Fibroblast of skin of abdomen (primary cell): ENCODE results near the gene TSPAN31.

Source experiments
- DNase-seq: peaks from one replicate; pipeline ENCODE4 v3.0.0-alpha.2; 2013

The TSPAN31 gene

DNA sequence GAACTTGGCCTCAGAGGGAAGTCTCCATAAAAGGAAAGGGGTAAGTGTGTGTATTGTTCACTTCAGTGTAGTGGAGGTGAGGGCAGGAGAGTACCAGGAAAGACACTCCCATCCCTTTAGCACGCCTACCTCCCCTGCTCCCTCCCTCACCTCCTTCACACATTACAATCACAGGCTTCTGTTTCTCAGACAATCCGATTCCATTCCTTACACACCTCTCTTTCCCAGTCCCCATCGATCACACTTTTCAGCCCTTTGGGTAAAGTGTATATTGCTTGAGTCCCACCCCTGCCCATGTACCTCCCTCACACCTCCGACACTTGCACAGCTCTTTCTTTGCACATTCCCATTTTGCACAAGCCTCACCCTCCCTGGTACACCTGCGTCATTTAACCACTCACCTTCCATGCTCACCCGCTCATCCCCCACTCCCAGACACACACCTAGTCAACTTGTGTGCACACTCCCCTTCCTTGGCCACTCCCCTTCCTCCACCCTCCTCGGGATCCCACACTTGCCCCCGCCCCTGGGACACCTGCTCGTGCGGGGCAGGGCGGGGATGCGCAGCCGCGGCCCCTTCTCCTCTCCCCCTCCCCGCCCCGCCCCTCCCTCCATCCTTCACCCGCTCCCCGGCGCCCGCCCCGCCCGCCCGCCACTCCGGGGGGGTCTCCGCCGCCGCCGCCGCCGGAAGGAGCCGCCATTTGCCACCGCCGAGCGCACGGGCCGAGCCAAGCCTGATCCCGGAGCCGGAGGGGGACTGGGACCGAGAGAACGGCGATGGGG, 9.8 kb downstream of the TSPAN31 start, which contains the start of gene MARCHF9:
Gene MARCHF9, plus strand, starts transcription at position 693 of the 783 bp plus-strand sequence. CDS start 426 bp downstream, outside the sequence.
- DNase-seq = no peak

DNA sequence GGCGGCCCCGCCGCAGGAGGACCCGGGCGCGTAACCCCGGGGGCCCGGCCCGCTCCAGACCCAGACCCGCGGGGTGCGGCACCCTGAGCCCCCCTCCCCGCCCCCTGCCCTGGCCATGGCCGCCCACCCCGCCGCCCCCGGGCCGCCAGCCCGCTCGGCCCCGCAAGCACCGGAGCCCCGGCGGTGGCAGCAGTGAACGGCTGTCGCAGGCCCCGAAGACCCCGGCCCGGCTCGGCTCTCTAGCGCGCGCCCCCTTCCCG, 10.3 kb downstream of the TSPAN31 start:
- DNase-seq = no peak

DNA sequence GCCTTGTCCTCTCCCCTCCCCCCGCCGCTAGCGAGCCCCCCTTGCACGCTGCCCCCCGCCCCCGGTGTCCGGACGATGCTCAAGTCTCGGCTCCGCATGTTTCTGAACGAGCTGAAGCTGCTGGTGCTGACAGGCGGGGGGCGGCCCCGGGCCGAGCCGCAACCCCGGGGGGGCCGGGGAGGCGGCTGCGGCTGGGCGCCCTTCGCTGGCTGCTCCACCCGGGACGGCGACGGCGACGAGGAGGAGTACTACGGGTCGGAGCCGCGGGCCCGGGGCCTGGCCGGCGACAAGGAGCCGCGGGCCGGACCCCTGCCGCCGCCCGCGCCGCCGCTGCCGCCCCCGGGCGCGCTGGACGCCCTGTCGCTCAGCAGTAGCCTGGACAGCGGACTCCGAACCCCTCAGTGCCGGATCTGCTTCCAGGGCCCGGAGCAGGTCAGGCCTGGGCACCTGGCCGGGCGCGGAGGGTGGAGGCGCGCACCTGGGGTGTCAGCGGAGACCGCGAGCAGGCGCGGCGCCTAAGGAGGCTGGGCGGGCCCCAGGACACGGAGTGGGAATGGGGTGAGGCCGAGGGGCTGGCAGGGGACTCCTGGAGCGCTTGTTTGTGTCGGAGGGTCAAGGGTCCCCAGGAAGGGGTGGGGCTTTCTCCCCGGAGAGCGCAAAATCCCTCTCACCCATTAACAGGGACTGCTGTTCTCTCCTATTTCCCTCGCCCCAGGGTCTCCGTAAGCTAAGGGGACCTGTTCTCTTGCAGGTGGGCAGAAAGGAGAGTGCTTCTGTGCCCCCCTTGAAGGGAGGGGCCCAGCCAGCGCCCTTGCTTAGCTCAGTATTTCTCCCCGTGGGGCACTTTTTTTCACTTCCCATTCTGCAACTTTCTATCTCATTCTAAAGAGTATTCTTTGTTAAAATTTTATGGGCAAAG, 10.9 kb downstream of the TSPAN31 start:
- no peak for DNase-seq

GRCh38 chr12:57756406-57757341, 11.8 kb downstream of the TSPAN31 start:
- peak; percentile 32 for DNase-seq

- DNase-seq = no peak
Observed at GRCh38 chr12:57757771-57758170, 12.9 kb downstream of the TSPAN31 start.

DNA sequence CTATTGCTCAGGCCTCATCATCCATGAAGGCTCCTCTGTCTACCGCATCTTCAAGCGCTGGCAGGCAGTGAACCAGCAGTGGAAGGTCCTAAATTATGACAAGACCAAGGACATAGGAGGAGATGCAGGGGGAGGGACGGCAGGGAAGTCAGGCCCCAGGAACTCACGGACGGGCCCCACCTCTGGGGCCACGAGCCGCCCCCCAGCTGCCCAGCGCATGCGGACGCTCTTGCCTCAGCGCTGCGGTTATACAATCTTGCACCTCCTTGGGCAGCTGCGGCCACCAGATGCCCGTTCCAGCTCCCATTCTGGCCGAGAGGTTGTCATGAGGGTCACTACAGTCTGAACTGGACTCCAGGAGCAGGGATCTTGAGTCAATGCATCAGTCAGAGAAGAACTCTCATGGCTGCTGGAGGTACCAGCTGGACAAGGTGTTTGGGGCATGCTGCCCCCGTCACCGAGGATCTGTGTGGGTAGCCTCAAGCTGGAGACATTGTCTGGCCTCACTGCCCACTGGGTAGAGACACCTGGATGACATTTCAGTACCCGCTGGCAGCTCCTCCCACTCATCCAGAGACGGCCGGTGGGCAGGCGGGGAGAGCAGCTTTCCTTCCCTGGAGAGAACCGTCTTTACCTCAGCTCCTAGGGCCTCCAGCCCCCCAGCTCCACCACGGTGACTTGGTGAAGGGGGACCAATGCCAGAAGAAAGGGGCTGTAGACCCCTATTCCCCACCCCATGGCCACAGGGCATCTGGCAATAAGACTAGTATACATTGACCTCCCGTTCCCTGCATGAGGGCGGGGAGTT, 13.9 kb downstream of the TSPAN31 start:
- no peak for DNase-seq

- DNase-seq = no peak
Observed at GRCh38 chr12:57759360-57759980, 14.6 kb downstream of the TSPAN31 start.

- DNase-seq = no peak
Observed at GRCh38 chr12:57760347-57760982, 15.6 kb downstream of the TSPAN31 start.

GRCh38 chr12:57761391-57761998, 16.7 kb downstream of the TSPAN31 start:
- DNase-seq = no peak

DNA sequence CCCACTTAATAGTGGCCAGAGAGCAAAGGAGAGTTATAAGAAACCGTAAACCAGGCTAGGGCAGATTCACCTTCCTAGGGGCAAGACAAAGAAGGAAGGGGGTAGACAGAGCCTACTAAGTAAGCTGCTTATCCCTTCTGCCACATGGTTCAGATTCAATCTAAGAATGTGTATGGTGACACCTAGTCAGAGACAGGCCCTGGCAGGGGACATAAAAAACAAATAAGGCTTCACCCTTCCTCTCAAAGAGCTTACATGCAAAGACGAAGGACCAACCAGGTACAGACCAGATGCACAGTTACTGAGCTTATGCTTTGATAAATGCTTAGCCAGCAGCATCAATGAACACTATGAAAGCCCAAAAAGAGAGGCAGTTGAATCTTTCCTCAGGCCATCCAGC, 17.6 kb downstream of the TSPAN31 start:
- DNase-seq = no peak

GRCh38 chr12:57763881-57764661, 19.2 kb downstream of the TSPAN31 start:
- no peak for DNase-seq

DNA sequence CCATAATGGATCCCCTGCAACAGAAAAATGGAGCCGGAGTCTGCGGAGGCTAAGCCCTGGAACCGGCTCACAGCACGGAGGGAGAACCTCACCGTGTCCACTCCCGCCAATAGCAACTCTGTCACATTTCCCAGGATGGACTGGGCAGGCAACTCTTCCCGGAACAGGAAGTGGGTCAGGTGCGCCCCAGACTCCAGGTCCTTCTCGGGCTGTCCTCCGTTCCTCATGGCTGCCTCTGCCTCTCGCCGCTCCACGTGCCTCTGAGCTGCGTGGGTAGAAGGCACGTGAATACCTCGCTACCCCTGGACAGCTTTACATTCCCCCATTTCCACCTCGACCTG, 19.8 kb downstream of the TSPAN31 start:
- no peak for DNase-seq

- no peak for DNase-seq
Observed at GRCh38 chr12:57765003-57765697, 20.3 kb downstream of the TSPAN31 start.

GRCh38 chr12:57765698-57766463, 21.0 kb downstream of the TSPAN31 start:
- no peak for DNase-seq

- DNase-seq = no peak
Observed at GRCh38 chr12:57766464-57767304, 21.8 kb downstream of the TSPAN31 start, which contains the start of gene CYP27B1. Gene CYP27B1 (minus strand): TSS chr12:57767078. CDS start chr12:57767041, 37 bp downstream.

DNA sequence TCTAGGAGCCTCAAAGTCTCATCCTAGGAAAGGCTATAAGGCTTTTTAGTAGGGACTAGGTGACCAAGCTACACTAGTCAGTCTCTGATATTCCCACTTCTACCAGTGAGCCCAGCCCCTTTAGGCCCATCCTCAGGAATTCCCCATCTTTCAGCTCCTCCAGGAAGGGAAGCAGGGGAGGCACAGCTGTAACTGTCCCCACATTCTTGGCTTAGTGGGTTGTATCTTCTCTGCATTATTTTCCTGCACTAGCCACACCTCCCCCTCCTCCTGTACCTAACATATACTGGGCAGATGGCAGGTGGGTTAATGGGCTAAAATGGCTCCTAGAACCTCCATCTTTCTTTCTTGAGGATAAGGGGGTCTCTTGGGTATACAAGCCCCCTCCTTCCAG, 22.5 kb downstream of the TSPAN31 start:
- no peak for DNase-seq

GRCh38 chr12:57767876-57768275, 23.0 kb downstream of the TSPAN31 start:
- no peak for DNase-seq
